Small intestine (tissue), 7 donors: ENCODE measurements around the gene RAPGEF2. TPM values are rescaled to one million over a fixed set of nuclear protein-coding genes. Genes with fewer than 3 reads are reported as not detected.

ENCODE experiments used
- DNase-seq, 2 donors: peaks; one replicate each; pipeline versions ENCODE4 v3.0.0 to v3.0.0-alpha.2; 2013
- FAIRE-seq: peaks from 2 replicates; lab custom pipeline; 2012; peaks lifted over from hg19 to GRCh38; lab: Jason Lieb, UNC
- H3K27ac ChIP-seq, 3 donors: one replicate each; pipeline ENCODE4 v1.5.1; 2013; ENCODE audit warnings: low read length in 2 of 3, mild to moderate bottlenecking in 2 of 3, control low read depth in 1 of 3, inconsistent platforms in 1 of 3, low read depth in 1 of 3, moderate library complexity in 1 of 3
- H3K27me3 ChIP-seq, 3 donors: one replicate each; pipeline ENCODE4 v1.6.1; 2013; ENCODE audit warnings: low read length in 3 of 3, inconsistent platforms in 1 of 3; ENCODE audit not compliant: control insufficient read depth in 3 of 3, insufficient read depth in 3 of 3
- H3K36me3 ChIP-seq, 3 donors: one replicate each; pipeline ENCODE4 v1.6.1; 2013; ENCODE audit warnings: low read length in 3 of 3, inconsistent platforms in 1 of 3, low read depth in 1 of 3, mild to moderate bottlenecking in 1 of 3, moderate library complexity in 1 of 3; ENCODE audit not compliant: control insufficient read depth in 3 of 3, insufficient read depth in 2 of 3
- H3K4me1 ChIP-seq, 3 donors: one replicate each; pipeline ENCODE4 v1.6.1; 2013; ENCODE audit warnings: low read length in 2 of 3, inconsistent platforms in 1 of 3, low read depth in 1 of 3, mild to moderate bottlenecking in 1 of 3, moderate library complexity in 1 of 3; ENCODE audit not compliant: control insufficient read depth in 3 of 3, insufficient read depth in 2 of 3
- H3K4me3 ChIP-seq, 3 donors: one replicate each; pipeline ENCODE4 v1.5.1; 2013; ENCODE audit warnings: low read length in 3 of 3, control low read depth in 1 of 3, inconsistent platforms in 1 of 3, low read depth in 1 of 3, mild to moderate bottlenecking in 1 of 3, moderate library complexity in 1 of 3
- H3K9me3 ChIP-seq, 2 donors: one replicate each; pipeline ENCODE4 v1.6.1; 2013; ENCODE audit warnings: low read depth in 1 of 2, low read length in 1 of 2; ENCODE audit not compliant: control insufficient read depth in 2 of 2, insufficient read depth in 1 of 2
- WGBS, 3 donors: extraction: QIAGEN DNeasy Blood & Tissue Kit; methylation state at CpG; one replicate each; pipeline ENCODE4 v1.1.7; 2013; 5-methylcytosine and 5-hydroxymethylcytosine counted together
- polyA plus RNA-seq, 4 donors: library from polyadenylated mRNA; stranded (reverse) in 3 of 4; unstranded in 1 of 4; fragments of 200-250 nt in 3 of 4; fragments of 120-200 nt in 1 of 4; gene quantifications; one replicate each; pipeline versions ENCODE4 v1.2.1 to v1.2.3, GENCODE V29; 2013
- donor health status: healthy with polysubstance abuse.
- donor health status: control.
- donor health status: control.
- donor health status: Bipolar disorder and iron deficiency.
- donor health status: healthy.

Gene RAPGEF2
- polyA plus RNA-seq, 4 donors: 7.6 to 49.5 (median 11.8) TPM

- H3K27ac ChIP-seq: no peak overlapping the region
- no peaks in the 10 kb centered on the region for H3K4me1 ChIP-seq
- DNase-seq: no peak
- H3K36me3 ChIP-seq: peaks cover 0 to 3% (median 0%) of the 10 kb centered on the region in 3 donors
- no peaks in the 10 kb centered on the region for H3K27me3 ChIP-seq
- peaks cover 0 to 7% of the 10 kb centered on the region in 2 donors for H3K9me3 ChIP-seq
- H3K4me3 ChIP-seq: no peak overlapping the region
- 59 to 69% (median 62%) methylated on average over 9 of the region's 9 CpGs for WGBS, 3 donors
- no peak for FAIRE-seq
Measured at GRCh38 chr4:159366966-159367780, 264.3 kb downstream of the RAPGEF2 start.

- 44 to 60% (median 49%) methylated on average over 2 of the region's 2 CpGs for WGBS, 3 donors
- FAIRE-seq (no peak), DNase-seq (no peak)
- H3K4me1 ChIP-seq: no peaks in the 10 kb centered on the region
- H3K36me3 ChIP-seq: peaks cover 0 to 2% (median 0%) of the 10 kb centered on the region in 3 donors
- H3K27me3 ChIP-seq: no peaks in the 10 kb centered on the region
- H3K9me3 ChIP-seq: peaks cover 0 to 7% of the 10 kb centered on the region in 2 donors
- no peak overlapping the region for H3K4me3 ChIP-seq
- H3K27ac ChIP-seq: no peak overlapping the region
Measured at GRCh38 chr4:159367781-159368080, 264.9 kb downstream of the RAPGEF2 start.

GRCh38 chr4:159368320-159368719 lies 265.4 kb downstream of the RAPGEF2 start:
- FAIRE-seq (no peak), DNase-seq (no peak)
- 65 to 88% (median 85%) methylated on average over 2 of the region's 2 CpGs for WGBS, 3 donors
- peaks cover 0 to under 1% (median 0%) of the 10 kb centered on the region in 3 donors for H3K36me3 ChIP-seq
- H3K9me3 ChIP-seq: peaks cover 0 to 7% of the 10 kb centered on the region in 2 donors
- no peaks in the 10 kb centered on the region for H3K4me1 ChIP-seq
- H3K4me3 ChIP-seq: no peak overlapping the region
- no peaks in the 10 kb centered on the region for H3K27me3 ChIP-seq
- H3K27ac ChIP-seq: no peak overlapping the region

- no peak overlapping the region for H3K4me3 ChIP-seq
- peaks cover 0 to 7% of the 10 kb centered on the region in 2 donors for H3K9me3 ChIP-seq
- H3K4me1 ChIP-seq: no peaks in the 10 kb centered on the region
- FAIRE-seq: no peak
- DNase-seq: no peak
- H3K27ac ChIP-seq: no peak overlapping the region
- 94% methylated on average over 8 of the region's 8 CpGs for WGBS, 3 donors
- H3K27me3 ChIP-seq: no peaks in the 10 kb centered on the region
- no peaks in the 10 kb centered on the region for H3K36me3 ChIP-seq
Measured at GRCh38 chr4:159369256-159369655, 266.4 kb downstream of the RAPGEF2 start.

- Histone ChIP-seq H3K9me3 (peaks cover 0 to 7% of the 10 kb centered on the region in 2 donors), H3K4me3 (no peak overlapping the region), H3K27me3 (no peaks in the 10 kb centered on the region), H3K36me3 (no peaks in the 10 kb centered on the region), H3K27ac (no peak overlapping the region), H3K4me1 (no peaks in the 10 kb centered on the region)
- WGBS, 3 donors: 76 to 91% (median 77%) methylated on average over 1 of the region's 1 CpG
- no peak for FAIRE-seq
- DNase-seq: no peak
Measured at GRCh38 chr4:159370286-159370685, 267.4 kb downstream of the RAPGEF2 start.

GRCh38 chr4:159374749-159375530 lies 272.1 kb downstream of the RAPGEF2 start:
- H3K4me3 ChIP-seq: no peak overlapping the region
- H3K27ac ChIP-seq: no peak overlapping the region
- no peaks in the 10 kb centered on the region for H3K36me3 ChIP-seq
- peaks cover 0 to 4% of the 10 kb centered on the region in 2 donors for H3K9me3 ChIP-seq
- FAIRE-seq (no peak), DNase-seq (no peak)
- H3K27me3 ChIP-seq: no peaks in the 10 kb centered on the region
- 55 to 68% (median 66%) methylated on average over 3 of the region's 3 CpGs for WGBS, 3 donors
- no peaks in the 10 kb centered on the region for H3K4me1 ChIP-seq

GRCh38 chr4:159376289-159376688 lies 273.4 kb downstream of the RAPGEF2 start:
- H3K27me3 ChIP-seq: no peaks in the 10 kb centered on the region
- peaks cover 0 to 4% of the 10 kb centered on the region in 2 donors for H3K9me3 ChIP-seq
- no peak overlapping the region for H3K27ac ChIP-seq
- H3K36me3 ChIP-seq: no peaks in the 10 kb centered on the region
- no peak overlapping the region for H3K4me3 ChIP-seq
- FAIRE-seq (no peak), DNase-seq (no peak)
- 90 to 97% (median 94%) methylated on average over 5 of the region's 5 CpGs for WGBS, 3 donors
- no peaks in the 10 kb centered on the region for H3K4me1 ChIP-seq

GRCh38 chr4:159378056-159378616 lies 275.3 kb downstream of the RAPGEF2 start:
- Histone ChIP-seq H3K36me3 (no peaks in the 10 kb centered on the region), H3K9me3 (peaks cover 0 to 4% of the 10 kb centered on the region in 2 donors), H3K27me3 (no peaks in the 10 kb centered on the region), H3K4me3 (no peak overlapping the region), H3K4me1 (no peaks in the 10 kb centered on the region), H3K27ac (no peak overlapping the region)
- FAIRE-seq: no peak
- no peak for DNase-seq
- 94 to 98% (median 96%) methylated on average over 27 to 28 of the region's 28 CpGs for WGBS, 3 donors
